ENCODE data around the gene JAM3. TPM values are rescaled to one million over a fixed set of nuclear protein-coding genes. Genes with fewer than 3 reads are reported as not detected.

JAM3 gene
- total and polyA plus RNA-seq, 2 donors (not counting 1 experiment from before 2014, with no cell fraction given), result 13.5 to 29.6 TPM

DNA sequence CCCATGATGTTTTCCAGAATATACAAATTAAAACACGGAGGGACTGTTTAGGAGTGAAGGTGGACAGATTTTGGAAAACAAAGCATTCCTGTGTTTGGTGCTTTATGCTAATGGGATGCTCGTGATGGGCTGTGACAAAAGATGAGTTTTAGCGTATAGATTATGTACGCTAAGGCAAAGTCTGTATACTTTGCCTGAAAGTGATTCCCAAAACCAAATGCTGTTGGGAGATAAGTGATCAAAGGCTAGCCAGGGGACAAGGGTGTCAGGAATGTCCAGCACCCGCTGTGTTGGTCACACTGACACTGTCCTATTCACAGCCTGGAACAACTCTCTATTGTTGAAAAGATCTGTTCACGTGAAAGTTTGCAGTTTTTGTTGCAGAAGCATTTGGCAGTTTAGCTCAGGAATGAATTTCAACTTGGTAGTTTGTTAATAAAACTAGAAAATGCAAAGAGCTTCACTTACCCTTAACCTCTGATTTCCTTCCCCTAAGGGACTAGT lies 1.5 kb downstream of the JAM3 start:
- Mint-ChIP-seq H3K4me1 (peaks cover 55% of the 10 kb centered on the region), H3K9me3 (ENCODE audit: insufficient read depth) (no peaks in the 10 kb centered on the region), H3K4me3 (peak overlapping the region; percentile 77), H3K27me3 (peaks cover 2% of the 10 kb centered on the region), H3K27ac (peak overlapping the region; percentile 2)
- Histone ChIP-seq H3K9me3 (ENCODE audit: control extremely low read depth in 1 of 3, control insufficient read depth in 2 of 3, insufficient read depth in 1 of 3, low read length in 2 of 3) (no peaks in the 10 kb centered on the region), H3K4me3 (ENCODE audit: control extremely low read depth in 1 of 5, extremely low read depth in 1 of 5, insufficient read depth in 1 of 5, low read depth in 2 of 5, low read length in 4 of 5) (no peak overlapping the region), H3K4me2 (replicated peaks; ENCODE audit: low read depth, low read length, poor library complexity, severe bottlenecking) (no peak overlapping the region), H3K79me2 (ENCODE audit: control insufficient read depth, insufficient read depth, low read length) (peaks cover 5% of the 10 kb centered on the region), H4K20me1 (ENCODE audit: control insufficient read depth, insufficient read depth, low read length, poor library complexity, severe bottlenecking) (no peaks in the 10 kb centered on the region), H2AFZ (ENCODE audit: insufficient read depth, low read depth, low read length, poor library complexity, severe bottlenecking) (no peak overlapping the region), H3K4me1 (ENCODE audit: control insufficient read depth in 2 of 2, insufficient read depth in 2 of 2, low read length in 2 of 2) (peaks cover 21 to 32% of the 10 kb centered on the region in 2 donors), H3K27ac (ENCODE audit: low read length in 2 of 2) (no peak overlapping the region), H3K9ac (ENCODE audit: low read length) (no peak overlapping the region), H3K36me3 (replicated peaks in 1 of 2; ENCODE audit: control extremely low read depth in 1 of 2, control insufficient read depth in 1 of 2, extremely low read depth in 1 of 2, insufficient read depth in 2 of 2, low read length in 1 of 2) (no peaks in the 10 kb centered on the region), H3K27me3 (replicated peaks in 1 of 4; ENCODE audit: control extremely low read depth in 1 of 4, control insufficient read depth in 3 of 4, insufficient read depth in 4 of 4, low read length in 3 of 4) (no peaks in the 10 kb centered on the region)
- DNase-seq, result peak; percentile 10
- ChIA-PET POLR2A (no interaction called here), CTCF (interaction anchor here (0.9 to 1.0 kb wide), 3 partner anchors 21 to 28 kb away, joined by 3 to 4 read pairs (median 3); no protein-coding TSS in a partner anchor)
- intact Hi-C loops (cut with micrococcal nuclease), result no loop called here
- WGBS (ENCODE audit: insufficient coverage), result 96% methylated on average over 4 of the region's 6 CpGs
- TF ChIP-seq, protein P1, sequence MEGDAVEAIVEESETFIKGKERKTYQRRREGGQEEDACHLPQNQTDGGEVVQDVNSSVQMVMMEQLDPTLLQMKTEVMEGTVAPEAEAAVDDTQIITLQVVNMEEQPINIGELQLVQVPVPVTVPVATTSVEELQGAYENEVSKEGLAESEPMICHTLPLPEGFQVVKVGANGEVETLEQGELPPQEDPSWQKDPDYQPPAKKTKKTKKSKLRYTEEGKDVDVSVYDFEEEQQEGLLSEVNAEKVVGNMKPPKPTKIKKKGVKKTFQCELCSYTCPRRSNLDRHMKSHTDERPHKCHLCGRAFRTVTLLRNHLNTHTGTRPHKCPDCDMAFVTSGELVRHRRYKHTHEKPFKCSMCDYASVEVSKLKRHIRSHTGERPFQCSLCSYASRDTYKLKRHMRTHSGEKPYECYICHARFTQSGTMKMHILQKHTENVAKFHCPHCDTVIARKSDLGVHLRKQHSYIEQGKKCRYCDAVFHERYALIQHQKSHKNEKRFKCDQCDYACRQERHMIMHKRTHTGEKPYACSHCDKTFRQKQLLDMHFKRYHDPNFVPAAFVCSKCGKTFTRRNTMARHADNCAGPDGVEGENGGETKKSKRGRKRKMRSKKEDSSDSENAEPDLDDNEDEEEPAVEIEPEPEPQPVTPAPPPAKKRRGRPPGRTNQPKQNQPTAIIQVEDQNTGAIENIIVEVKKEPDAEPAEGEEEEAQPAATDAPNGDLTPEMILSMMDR (IDR thresholded peaks at IDR 0.05), result no peak
- no peak for TF ChIP-seq EZH2 (IDR thresholded peaks at IDR 0.05; ENCODE audit: borderline replicate concordance, insufficient read depth, low read depth, low read length, poor library complexity, severe bottlenecking)
- no peak for ATAC-seq (ENCODE audit: low read depth)

DNA sequence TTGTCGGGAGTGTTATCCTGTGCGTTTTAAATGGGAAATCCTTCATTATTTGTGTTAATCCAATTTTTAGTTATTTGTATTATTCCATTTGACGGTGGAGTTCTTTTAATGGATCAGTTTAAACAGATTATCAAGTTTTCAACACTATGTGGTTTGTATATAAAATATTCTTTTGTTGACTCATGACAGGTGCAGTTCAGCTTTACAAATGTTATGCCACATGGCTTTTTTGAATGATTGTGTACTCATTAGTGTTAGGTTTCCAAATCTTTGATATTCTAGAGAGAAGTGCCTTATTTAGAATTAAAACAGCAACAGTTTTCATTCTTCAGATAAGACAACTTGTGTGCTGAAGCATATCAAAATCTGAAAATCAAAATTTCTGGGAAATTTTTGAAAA lies 2.4 kb downstream of the JAM3 start:
- WGBS (ENCODE audit: insufficient coverage), result no CpG with 5 or more reads among the region's 3 CpGs
- intact Hi-C loops (cut with micrococcal nuclease), result no loop called here
- TF ChIP-seq, protein P1 (IDR thresholded peaks at IDR 0.05), result no peak
- no peak for TF ChIP-seq EZH2 (IDR thresholded peaks at IDR 0.05; ENCODE audit: borderline replicate concordance, insufficient read depth, low read depth, low read length, poor library complexity, severe bottlenecking)
- H3K27me3 ChIP-seq (replicated peaks in 1 of 4; ENCODE audit: control extremely low read depth in 1 of 4, control insufficient read depth in 3 of 4, insufficient read depth in 4 of 4, low read length in 3 of 4), result no peaks in the 10 kb centered on the region
- H3K79me2 ChIP-seq (ENCODE audit: control insufficient read depth, insufficient read depth, low read length), result peaks cover 5% of the 10 kb centered on the region
- H4K20me1 ChIP-seq (ENCODE audit: control insufficient read depth, insufficient read depth, low read length, poor library complexity, severe bottlenecking), result no peaks in the 10 kb centered on the region
- H3K27ac Mint-ChIP-seq, result no peak overlapping the region
- H3K36me3 ChIP-seq (replicated peaks in 1 of 2; ENCODE audit: control extremely low read depth in 1 of 2, control insufficient read depth in 1 of 2, extremely low read depth in 1 of 2, insufficient read depth in 2 of 2, low read length in 1 of 2), result no peaks in the 10 kb centered on the region
- no peak overlapping the region for H2AFZ ChIP-seq (ENCODE audit: insufficient read depth, low read depth, low read length, poor library complexity, severe bottlenecking)
- no peaks in the 10 kb centered on the region for H3K9me3 Mint-ChIP-seq (ENCODE audit: insufficient read depth)
- H3K9me3 ChIP-seq (ENCODE audit: control extremely low read depth in 1 of 3, control insufficient read depth in 2 of 3, insufficient read depth in 1 of 3, low read length in 2 of 3), result no peaks in the 10 kb centered on the region
- ChIA-PET POLR2A (no interaction called here), CTCF (interaction anchor here (0.9 to 1.7 kb wide), 5 partner anchors 21 to 41 kb away, joined by 3 to 5 read pairs (median 4); no protein-coding TSS in a partner anchor)
- no peak overlapping the region for H3K4me3 ChIP-seq (ENCODE audit: control extremely low read depth in 1 of 5, extremely low read depth in 1 of 5, insufficient read depth in 1 of 5, low read depth in 2 of 5, low read length in 4 of 5)
- H3K4me1 Mint-ChIP-seq, result peaks cover 59% of the 10 kb centered on the region
- H3K4me3 Mint-ChIP-seq, result no peak overlapping the region
- no peak overlapping the region for H3K27ac ChIP-seq (ENCODE audit: low read length in 2 of 2)
- DNase-seq, result no peak
- ATAC-seq (ENCODE audit: low read depth), result no peak
- H3K27me3 Mint-ChIP-seq, result no peaks in the 10 kb centered on the region
- H3K9ac ChIP-seq (ENCODE audit: low read length), result no peak overlapping the region
- peaks cover 21 to 32% of the 10 kb centered on the region in 2 donors for H3K4me1 ChIP-seq (ENCODE audit: control insufficient read depth in 2 of 2, insufficient read depth in 2 of 2, low read length in 2 of 2)
- H3K4me2 ChIP-seq (replicated peaks; ENCODE audit: low read depth, low read length, poor library complexity, severe bottlenecking), result no peak overlapping the region

All from B cell (primary cell).